HG03060 (cell line): ENCODE measurements around the gene TOP3B.
"Not testable (repeated sequence)": the region's sequence is repeated elsewhere in the genome, so short reads cannot be mapped to it uniquely, and the experiment has no call there.

Experiments
- ATAC-seq: cut with Tn5 transposase; IDR thresholded peaks from one replicate; pipeline ENCODE4 v1.9.1; 2021; ENCODE audit warnings: low read depth, moderate number of reproducible peaks; ENCODE audit not compliant: unreplicated experiment

TOP3B gene

DNA sequence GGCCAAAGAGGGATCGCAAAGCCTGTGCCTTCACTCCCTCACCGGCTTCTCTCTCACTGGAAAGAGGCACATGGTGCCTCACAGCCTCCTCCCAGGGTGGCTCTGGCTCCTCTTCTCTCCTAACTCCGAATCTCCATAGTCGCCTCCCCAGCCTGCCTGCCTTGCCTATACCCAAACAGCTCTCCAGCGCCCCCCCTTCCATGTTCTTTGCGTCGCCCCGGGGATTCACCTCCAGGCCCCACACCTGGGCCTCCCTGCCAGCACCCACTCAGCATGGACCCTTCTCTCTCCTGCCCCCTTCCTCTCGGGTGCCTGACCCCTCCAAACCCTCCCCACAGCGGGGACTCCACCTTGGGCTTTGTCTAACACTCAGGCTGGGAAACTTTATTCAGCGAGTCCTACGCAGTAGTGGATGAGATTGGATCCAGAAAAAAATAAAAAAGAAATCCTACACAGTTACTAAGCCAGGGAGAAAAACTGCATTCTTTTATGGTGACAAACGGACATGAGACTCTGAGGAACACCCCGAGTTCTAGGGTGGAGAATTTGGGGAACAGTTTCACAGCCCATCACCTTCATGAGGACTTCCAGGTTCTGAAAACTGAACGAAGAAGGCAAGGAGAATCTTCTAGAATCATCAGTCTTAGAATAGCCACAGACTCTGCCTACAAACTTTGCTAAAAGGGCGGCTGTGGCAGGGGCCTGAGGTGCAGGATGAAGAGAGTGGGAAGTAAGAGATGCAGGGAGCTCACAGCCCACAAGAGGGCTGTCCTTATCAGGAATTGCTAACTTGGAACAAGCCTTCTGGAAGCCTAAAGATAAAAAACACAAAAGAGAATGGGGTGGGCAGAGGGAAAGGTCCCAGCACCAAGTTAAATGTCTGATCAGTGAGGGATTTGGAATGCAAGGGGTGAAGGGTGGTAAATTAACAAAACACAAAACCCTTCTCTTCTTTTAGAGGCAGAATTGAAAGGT lies 35.3 kb downstream of the TOP3B start:
- ATAC-seq: no peak

DNA sequence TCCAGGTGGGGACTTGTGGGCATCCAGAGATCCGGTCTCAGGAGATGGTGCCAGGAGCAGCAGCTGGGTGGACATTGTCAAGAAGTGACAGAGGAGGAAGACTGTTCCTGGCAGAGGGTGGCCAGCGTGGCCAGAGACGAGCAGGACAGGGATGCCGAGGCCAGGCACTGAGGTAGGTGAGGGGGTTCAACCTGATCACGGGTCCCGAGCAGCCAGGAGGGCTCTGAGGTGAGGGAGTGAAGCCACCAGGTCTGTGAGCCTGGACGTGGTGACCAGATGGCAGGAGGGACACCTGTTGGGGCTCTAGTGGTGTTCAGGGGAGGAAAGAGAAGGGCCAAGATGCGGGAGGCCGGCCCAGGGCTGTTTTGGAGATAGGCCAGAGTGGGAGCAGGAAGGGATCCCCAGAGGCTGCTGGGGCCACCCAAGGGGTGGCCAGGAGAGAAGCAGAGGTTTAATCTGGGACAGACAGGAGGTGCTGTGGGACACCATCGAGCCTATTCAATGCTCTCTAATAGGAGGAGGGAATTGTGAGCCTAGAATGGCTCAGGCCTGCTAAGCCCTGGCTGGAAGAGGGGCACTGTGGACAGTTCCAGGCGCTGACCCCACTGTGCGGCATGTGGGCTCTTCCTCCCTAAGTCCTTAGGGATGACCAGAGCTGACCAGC lies 36.2 kb downstream of the TOP3B start:
- ATAC-seq: no peak

DNA sequence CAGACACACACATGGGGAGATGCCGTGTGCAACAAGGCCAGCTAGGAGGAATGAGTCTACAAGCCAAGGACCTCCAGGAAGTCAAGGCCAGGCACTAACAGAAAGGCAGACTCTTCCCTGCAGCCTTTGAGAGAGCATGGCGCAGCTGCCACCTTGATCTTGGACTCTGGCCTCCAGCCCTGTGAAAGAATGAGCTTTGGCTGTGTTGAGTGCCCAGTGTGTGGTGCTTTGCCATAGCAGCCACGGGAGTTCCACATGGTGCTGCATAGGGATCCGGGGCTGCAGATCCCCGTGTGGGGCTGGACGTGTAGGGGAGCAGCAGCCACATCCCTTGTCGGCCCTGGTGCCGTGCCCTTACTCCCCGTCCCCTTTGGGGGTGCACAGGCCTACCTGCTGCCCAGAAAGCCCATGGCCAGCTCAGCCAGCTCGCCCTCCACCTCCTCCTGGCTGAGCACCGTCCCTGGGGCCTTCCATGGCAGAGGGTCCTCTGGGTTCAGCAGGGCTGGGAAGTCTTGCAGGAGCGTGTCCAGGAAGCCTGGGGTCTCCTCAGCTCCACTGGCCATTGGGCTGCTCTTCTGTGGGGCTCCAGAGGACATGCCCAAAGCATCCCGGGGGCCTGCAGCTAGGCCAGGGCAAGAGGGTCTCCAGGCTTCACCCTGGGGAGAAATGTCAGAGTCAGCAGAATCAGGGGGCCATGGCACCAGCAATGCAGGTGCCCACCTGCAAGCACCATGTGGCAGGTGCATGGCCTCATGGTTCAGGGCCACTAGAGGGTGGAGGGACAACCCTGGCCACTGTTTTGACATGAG lies 36.9 kb downstream of the TOP3B start:
- ATAC-seq: no peak

DNA sequence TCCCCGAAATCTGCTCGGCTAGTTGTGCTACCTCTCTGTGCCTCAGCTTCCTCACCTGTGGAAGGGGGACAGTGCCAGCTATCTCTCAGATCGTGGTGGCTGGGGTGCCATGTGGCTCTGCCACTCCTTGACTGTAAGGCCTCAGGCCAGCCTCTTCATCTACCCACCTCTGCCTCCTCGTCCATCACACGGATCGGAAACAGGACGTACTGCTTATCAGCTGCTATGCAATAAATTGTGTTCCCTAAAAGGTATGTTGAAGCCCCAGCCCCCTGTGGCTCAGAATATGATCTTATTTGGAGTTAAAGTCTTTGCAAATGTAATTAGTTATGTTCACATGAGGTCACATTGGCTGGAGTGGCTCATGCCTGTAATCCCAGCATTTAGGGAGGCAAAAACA lies 37.7 kb downstream of the TOP3B start:
- ATAC-seq: no peak

DNA sequence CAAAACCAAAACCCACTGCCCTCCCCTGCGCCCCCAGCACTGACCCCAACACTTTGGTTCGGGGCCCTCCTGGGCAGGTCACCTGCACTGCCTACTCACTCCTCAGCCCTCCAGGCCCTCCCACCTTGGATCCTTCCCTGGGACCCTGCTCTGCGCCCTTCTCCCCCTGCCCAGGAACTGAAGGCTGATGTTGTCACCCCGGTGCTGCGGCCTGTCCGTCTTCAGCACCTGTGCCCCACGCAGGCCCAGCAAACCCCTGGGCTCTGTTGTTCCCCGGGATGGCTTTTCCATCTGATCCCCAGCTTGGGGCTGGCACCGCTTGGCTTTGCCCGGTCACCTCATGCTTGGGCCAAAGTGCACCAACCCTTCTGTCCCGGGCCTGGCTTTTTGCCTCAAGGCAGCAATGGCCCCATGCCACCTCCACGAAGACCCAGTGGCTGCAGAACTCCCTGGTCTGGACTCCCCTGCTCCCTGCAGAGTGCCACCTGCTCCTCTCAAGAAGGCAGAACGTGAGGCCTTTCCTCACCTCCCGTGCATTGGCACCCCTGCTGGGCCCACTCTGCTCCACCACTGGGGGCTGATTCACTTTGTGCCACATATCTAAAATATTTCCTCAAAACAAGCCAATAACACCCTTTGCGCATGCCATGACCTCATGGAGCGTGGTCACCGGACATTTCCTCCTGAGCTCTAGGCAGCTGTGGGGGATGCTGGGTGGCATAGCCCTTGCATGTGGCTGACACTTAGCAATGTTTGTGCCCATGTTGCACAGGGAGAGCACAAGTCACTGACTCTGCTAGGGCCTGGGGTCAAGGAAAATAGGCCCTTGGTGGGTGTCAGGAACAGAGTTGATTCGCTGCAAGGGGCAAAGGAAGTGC lies 38.8 kb downstream of the TOP3B start:
- no peak for ATAC-seq

DNA sequence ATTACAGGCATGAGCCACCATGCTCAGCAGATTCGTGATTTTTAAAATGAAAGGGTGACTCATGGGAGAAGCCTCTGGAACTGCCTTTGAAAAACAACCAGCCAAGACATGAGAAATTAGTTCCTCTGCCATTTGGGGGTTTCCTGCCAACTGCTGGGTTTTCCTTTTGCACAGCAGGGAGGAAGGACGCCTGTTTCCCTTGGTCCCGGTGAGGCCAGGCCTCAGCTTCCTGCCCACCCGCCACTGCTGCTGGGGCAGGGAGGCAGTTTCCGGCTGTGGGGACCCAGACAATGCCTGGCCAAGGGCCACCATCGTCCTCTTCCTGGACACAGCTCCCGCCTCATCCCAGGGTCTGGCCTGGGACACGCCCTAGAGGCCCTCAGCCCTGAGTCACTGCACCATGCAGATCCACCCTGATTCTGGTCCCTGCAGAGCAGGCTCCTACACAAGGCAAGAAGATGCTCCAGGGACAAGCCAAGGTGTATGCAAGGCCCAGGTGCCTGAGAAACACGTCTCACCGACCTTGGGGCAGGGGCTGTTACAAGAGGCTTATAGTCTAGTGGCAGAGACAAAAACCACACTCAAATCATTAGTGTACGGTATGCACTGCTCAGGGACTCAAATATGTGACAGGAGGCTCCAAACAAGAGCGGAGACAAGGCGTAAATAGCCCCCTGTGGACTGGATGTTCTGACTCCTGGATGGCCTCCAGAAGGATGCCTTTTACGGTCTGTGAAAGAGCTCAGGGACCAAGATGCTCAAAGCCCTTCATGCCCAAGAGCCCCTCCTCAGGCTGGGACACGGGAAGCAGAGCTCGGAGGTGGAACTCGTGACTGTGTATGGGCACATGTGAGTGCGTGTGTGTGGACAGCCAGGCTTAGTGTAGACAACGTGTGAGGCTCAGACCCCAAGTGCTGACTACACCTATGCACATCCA lies 39.9 kb downstream of the TOP3B start:
- no peak for ATAC-seq

DNA sequence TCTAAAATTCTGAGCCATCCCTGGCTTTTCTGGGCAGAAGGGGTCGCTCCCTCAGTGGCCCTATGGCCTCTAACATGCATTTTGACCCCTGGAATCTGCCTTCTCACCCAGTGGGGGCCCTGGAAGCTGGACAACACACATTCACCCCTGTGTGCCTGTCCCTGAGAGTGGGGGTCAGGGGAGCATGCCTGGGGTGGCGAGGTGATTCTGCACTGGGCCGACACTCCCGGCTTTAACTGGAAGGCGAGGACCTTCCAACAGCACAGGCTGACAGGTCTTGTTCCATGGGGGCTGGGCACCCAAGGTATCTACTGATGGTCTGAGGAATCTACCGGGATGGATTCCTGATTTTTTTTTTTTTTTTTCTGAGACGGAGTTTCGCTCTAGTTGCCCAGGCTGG lies 40.7 kb downstream of the TOP3B start:
- ATAC-seq: no peak

DNA sequence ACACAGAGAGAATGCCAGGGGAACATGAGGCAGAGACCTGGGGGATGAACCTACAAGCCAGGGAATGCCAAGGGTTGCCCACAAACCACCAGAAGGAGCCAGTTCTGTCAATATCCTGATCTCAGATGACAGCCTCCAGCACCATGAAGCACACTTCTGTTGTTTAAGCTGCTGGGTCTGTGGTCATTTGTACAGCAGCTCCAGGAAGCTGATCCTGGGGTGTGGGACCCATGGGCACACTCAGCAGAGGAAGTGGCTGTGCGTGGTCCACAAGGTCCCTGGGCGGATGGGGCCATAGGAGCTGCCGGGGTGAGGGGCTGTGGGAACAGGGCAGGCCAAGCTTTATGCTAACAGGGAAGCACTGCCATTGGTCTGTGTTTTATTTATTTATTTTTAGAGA lies 42.1 kb downstream of the TOP3B start:
- ATAC-seq: no peak

DNA sequence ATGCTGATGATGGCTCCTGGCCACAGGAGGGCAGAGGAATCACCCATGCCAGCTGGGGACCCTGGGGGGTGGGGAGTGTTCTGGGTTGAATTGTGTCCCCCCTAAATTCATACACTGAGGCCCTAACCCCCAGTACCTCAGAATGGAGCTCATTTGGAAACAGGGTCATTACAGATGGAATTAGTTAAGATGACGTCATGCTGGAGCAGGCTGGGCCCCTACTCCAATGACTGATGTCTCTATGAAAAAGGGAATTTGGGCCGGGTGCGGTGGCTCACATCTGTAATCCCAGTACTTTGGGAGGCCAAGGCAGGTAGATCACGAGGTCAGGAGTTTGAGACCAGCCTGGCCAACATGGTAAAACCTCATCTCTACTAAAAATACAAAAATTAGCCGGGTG lies 42.7 kb downstream of the TOP3B start:
- ATAC-seq: not testable (repeated sequence)

DNA sequence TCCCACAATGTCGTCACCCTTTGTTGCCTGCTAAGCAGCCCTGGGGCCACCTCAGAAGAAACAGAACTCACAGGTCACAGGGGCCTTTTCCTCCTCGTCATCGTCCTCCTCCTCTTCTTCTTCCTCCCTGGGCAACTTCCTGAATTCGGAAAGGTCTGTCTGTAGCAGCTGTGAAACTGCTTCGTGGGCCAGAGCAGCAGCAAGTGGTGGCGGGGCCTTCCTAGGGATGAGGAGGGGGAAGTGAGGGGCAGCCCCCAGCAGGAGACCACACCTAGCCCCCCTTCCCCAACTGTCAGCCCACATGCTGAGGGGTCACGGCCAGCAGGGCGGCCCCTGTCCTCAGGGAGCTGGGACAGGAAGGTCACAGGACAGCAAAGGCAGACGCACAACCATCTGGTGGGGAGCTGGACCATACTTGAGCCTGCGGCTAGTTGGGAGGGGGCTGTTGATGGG lies 43.1 kb downstream of the TOP3B start:
- no peak for ATAC-seq

DNA sequence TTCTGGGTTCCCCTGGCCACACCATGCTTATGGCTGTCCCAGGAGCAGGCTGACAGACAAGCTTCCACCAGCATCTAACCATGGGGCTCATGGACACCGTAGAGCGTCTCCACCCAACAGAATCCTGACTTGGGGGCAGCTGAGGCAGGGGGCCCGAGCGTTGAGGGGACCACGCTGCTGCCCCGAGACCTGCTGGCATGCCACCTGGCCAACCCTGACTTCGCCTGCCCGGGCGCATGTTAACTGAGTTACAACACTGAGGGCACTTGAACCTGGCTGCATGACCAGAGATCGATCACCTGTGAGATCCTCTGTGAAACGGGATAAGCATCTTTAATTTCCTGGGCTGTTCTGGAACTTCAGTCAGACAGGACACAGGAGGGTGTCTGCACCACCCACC lies 43.7 kb downstream of the TOP3B start:
- no peak for ATAC-seq

DNA sequence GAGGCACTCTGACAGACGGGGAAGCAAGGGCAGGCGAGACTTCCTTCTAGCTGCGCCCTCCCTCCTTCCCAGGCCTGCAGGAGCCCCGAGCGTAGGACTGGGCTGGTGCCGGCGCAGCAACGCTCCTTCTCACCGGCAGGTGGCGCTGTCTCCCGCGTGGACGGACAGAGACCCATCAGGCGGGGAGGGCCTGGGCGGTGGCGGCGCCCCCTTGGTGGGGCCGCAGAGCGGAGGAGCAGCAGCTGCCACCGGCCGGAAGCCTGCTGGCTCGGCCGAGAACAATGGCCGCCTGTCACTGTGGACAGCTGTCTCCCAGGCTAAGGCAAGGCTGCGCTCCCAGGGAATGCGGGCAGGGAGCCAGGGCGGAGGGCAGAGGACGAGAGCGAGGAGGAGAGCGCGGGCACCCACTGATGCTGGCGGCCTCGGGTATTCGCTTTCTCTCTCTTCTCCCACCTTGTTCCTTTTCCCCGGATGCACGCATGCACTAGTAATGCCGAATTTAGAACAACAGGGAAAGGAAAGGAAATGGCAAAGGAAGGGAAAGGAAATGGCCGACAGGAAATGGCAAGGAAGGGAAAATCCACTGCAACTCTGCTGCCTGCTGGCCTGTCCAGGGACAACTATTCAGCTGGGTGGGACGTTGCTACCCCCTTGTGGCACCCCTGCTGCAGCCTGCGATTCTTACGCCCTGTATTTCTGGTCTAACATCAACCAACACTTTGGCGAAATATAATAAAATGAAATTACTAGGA lies 44.3 kb downstream of the TOP3B start:
- peak; percentile 71 for ATAC-seq

DNA sequence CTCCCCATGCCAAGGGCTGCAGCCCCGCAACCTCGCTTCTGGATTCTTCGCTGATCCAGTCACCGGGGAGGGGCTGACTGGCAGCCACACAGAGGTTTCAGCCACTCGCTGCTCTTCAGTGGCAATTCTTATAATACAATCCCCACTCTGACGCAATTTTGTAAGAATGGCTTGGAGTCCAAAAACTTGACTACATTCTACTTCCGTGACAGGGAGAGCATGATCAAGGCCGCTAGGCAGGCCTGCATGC lies 44.8 kb downstream of the TOP3B start:
- no peak for ATAC-seq

DNA sequence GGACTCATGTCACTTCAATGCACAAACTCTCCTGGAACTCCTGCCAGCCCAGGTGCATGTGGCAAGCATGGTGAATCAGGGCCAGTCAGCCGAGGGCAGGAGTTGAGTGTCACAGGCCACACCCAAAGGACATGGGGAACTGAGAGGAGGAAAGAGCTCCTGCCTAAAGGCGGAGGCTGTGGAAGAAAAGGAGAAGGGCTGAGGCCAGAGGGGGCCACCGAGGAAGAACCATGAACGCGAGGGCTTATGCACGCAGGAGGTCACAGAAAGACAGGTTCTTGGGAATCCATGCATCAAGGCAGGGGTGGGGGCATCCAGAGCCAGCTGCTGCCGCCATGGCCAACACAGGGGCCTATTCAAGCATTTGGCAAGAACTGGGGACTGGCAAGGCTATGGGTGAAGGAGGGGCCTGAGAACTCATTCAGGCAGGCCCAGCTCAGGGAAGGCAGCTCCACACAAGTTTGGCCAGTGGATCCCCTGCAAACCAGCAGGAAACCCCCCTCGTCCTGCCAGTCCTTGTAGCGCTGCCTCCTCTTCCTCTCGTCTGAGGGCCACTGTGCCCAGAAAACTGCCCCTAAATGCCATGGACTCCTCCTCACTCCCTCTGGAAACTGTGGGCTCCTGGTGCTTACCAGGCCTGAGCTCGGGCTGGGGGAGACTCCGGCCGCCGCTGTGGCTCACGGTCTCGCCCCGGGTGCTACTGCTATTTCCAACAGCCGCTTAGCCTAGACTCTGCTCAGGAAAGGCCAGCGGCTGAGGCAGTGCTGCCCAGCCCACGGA lies 45.4 kb downstream of the TOP3B start:
- no peak for ATAC-seq

DNA sequence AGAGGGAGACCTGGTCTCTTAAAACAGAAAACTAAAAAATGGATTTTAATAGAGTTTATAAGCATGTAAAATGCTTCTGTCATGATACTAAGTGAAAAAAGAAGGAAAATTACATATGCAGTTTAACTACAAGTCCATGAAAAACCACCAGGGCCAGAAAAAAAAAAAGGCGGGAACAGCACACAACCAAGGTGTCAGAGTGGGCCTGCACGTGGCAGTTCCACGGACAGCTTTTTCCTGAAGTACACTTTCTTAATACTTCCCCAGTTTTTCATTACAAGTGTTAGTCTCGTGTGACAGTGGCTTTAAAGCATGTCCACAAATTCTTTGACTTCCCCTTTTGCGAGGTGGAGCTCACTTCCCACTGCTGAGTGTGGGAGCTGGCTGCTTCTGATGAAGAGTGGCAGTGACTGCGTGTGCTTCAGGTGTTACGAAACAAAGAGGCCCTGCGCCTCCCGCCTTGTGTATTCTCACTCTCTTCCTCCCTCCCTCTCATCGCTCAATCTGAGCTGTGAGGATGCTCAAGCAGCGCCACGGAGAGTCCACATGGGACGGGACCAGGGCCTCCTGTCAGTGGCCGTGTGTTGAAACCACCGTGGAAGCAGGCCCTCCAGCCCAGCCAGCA lies 46.3 kb downstream of the TOP3B start:
- no peak for ATAC-seq

DNA sequence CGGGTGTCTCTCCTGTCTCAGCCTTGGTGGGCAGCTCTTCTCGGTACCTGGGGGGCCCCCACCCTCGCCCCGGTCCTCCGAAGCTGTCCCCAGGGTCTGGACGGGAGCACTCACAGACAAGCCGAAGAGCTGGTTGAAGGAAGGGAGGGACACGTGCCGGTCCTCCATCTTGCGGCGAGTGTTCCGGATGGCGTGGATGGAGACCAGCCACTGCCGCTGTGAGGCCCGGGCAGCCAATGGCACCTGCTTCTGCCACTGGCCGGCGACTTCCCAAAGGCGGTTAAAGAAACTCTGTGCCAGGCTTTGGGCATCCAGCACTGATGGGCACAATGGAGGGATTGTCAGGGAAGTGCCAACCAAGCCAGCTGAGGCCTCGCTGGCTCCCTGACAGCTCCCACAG lies 48.7 kb downstream of the TOP3B start:
- no peak for ATAC-seq

DNA sequence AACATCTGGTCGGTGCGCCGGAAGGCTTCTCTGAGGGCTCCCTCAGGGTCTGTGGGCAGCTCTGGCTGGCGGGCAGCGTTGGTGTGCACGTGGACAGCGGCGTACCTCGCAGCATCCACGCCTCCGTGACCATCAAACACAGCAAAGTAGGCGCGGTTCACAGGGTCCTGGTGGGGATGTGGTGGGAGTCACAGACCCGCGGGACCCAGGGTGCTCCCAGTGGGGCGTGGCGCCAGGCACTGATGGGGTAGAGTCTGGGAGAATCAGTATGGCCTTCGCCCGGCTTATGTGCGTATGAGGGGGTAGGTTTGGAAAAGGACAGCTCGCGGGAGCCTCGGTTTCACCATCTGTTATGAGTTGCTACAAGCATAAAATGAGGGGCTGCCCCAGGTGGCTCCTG lies 49.2 kb downstream of the TOP3B start:
- ATAC-seq: no peak
